GM04504 (cell line): ENCODE data around the gene SPATS2.
"Not testable (repeated sequence)": the region's sequence is repeated elsewhere in the genome, so short reads cannot be mapped to it uniquely, and the experiment has no call there.

Source experiments
- DNase-seq: peaks from one replicate; pipeline ENCODE4 v3.0.0-alpha.2; 2012; ENCODE audit warnings: low read depth

SPATS2 gene

GRCh38 chr12:49465132-49465531 lies 97.9 kb downstream of the SPATS2 start:
- DNase-seq, result no peak

- no peak for DNase-seq
Observed at GRCh38 chr12:49470986-49471385, 103.7 kb downstream of the SPATS2 start.

- no peak for DNase-seq
Observed at GRCh38 chr12:49471557-49471956, 104.3 kb downstream of the SPATS2 start.

- DNase-seq, result no peak
Observed at GRCh38 chr12:49476091-49476490, 108.8 kb downstream of the SPATS2 start.

- no peak for DNase-seq
Observed at GRCh38 chr12:49478949-49479664, 111.8 kb downstream of the SPATS2 start.

- no peak for DNase-seq
Observed at GRCh38 chr12:49482095-49483051, 115.1 kb downstream of the SPATS2 start.

- no peak for DNase-seq
Observed at GRCh38 chr12:49483619-49484018, 116.4 kb downstream of the SPATS2 start.

- DNase-seq, result no peak
Observed at GRCh38 chr12:49487605-49488004, 120.3 kb downstream of the SPATS2 start.

- DNase-seq, result no peak
Observed at GRCh38 chr12:49489154-49489553, 121.9 kb downstream of the SPATS2 start.

GRCh38 chr12:49489720-49490119 lies 122.5 kb downstream of the SPATS2 start:
- DNase-seq, result no peak

GRCh38 chr12:49491823-49492222 lies 124.6 kb downstream of the SPATS2 start:
- DNase-seq, result no peak

- DNase-seq, result no peak
Observed at GRCh38 chr12:49493900-49494299, 126.6 kb downstream of the SPATS2 start.

GRCh38 chr12:49496417-49497360 lies 129.4 kb downstream of the SPATS2 start:
- DNase-seq, result no peak

- no peak for DNase-seq
Observed at GRCh38 chr12:49501895-49502294, 134.6 kb downstream of the SPATS2 start.

GRCh38 chr12:49502590-49502989 lies 135.3 kb downstream of the SPATS2 start:
- DNase-seq, result no peak

GRCh38 chr12:49503674-49504180 lies 136.5 kb downstream of the SPATS2 start:
- no peak for DNase-seq

GRCh38 chr12:49505672-49506071 lies 138.4 kb downstream of the SPATS2 start:
- DNase-seq, result no peak

GRCh38 chr12:49507139-49507538 lies 139.9 kb downstream of the SPATS2 start:
- DNase-seq, result no peak

- not testable (repeated sequence) for DNase-seq
Observed at GRCh38 chr12:49509681-49510080, 142.4 kb downstream of the SPATS2 start.

GRCh38 chr12:49511410-49511809 lies 144.1 kb downstream of the SPATS2 start:
- no peak for DNase-seq

GRCh38 chr12:49512546-49512945 lies 145.3 kb downstream of the SPATS2 start:
- no peak for DNase-seq

GRCh38 chr12:49515266-49515665 lies 148.0 kb downstream of the SPATS2 start:
- peak; percentile 21 for DNase-seq
